Measurements from ENCODE around the gene MYO1B. TPM values are rescaled to one million over a fixed set of nuclear protein-coding genes. Genes with fewer than 3 reads are reported as not detected.

Gene MYO1B
- total RNA-seq, 1 experiment from 2014 or later, result 43.2 TPM

GRCh38 chr2:191434072-191434471 lies 188.9 kb downstream of the MYO1B start:
- no peaks in the 10 kb centered on the region for H3K27me3 ChIP-seq (ENCODE audit: insufficient read depth, low read length)
- H2AK5ac ChIP-seq (ENCODE audit: insufficient read length, low read length), result no peak overlapping the region
- H4K8ac ChIP-seq (replicated peaks; ENCODE audit: insufficient read length, low read depth, low read length), result no peak overlapping the region
- no peak overlapping the region for H3K56ac ChIP-seq (ENCODE audit: insufficient read length, low read depth, low read length)
- no peak overlapping the region for H2BK15ac ChIP-seq (ENCODE audit: low read depth, low read length)
- H4K5ac ChIP-seq (ENCODE audit: insufficient read length, low read depth, low read length), result no peak overlapping the region
- no peaks in the 10 kb centered on the region for H3K9me3 ChIP-seq (ENCODE audit: control insufficient read depth, low read depth, low read length)
- no peak overlapping the region for H3K27ac ChIP-seq (ENCODE audit: insufficient read length, low read depth, low read length)
- Mint-ChIP-seq H3K9me3 (no peaks in the 10 kb centered on the region), H3K4me3 (no peak overlapping the region), H3K27ac (no peak overlapping the region), H3K36me3 (ENCODE audit: insufficient read depth in 1 of 3, low read depth in 3 of 3) (no peaks in the 10 kb centered on the region; a peak in 1 of 7 replicates), H3K27me3 (ENCODE audit: low read depth) (no peaks in the 10 kb centered on the region), H3K4me1 (no peaks in the 10 kb centered on the region)
- no peak overlapping the region for H3K4me2 ChIP-seq (ENCODE audit: insufficient read depth, insufficient read length, low read length)
- H3K79me2 ChIP-seq (ENCODE audit: insufficient read depth, low read length), result no peaks in the 10 kb centered on the region
- no peak for DNase-seq
- H3T11ph ChIP-seq (ENCODE audit: low read length), result no peak overlapping the region
- no peaks in the 10 kb centered on the region for H3K4me1 ChIP-seq (ENCODE audit: insufficient read depth, low read length)
- no peak overlapping the region for H4K91ac ChIP-seq (ENCODE audit: insufficient read length, low read depth, low read length)
- H3K79me1 ChIP-seq (ENCODE audit: insufficient read depth, low read depth, low read length, poor library complexity, severe bottlenecking), result no peaks in the 10 kb centered on the region
- no peak overlapping the region for H3K18ac ChIP-seq (ENCODE audit: insufficient read length, low read depth, low read length)
- H2BK12ac ChIP-seq (ENCODE audit: insufficient read length, low read depth, low read length), result no peak overlapping the region
- no peak overlapping the region for H3K9ac ChIP-seq (ENCODE audit: extremely low read depth, insufficient read length, low read length)
- H4K20me1 ChIP-seq (ENCODE audit: control insufficient read depth, insufficient read depth, insufficient read length), result no peaks in the 10 kb centered on the region
- no peak overlapping the region for H2AFZ ChIP-seq (ENCODE audit: low read length)
- H3K23ac ChIP-seq (ENCODE audit: insufficient read length, low read depth, low read length), result no peak overlapping the region
- no peak overlapping the region for H2BK20ac ChIP-seq (ENCODE audit: low read depth, low read length, poor library complexity, severe bottlenecking)
- H2BK5ac ChIP-seq (ENCODE audit: insufficient read length, low read length), result no peak overlapping the region
- no CpG with 5 or more reads among the region's 3 CpGs for whole genome bisulfite sequencing (ENCODE audit: extremely low coverage, insufficient read length, low lambda C conversion rate)
- H3K23me2 ChIP-seq (ENCODE audit: insufficient read length, low read depth, low read length, poor library complexity, severe bottlenecking), result no peaks in the 10 kb centered on the region
- TF ChIP-seq CTCF (conservative IDR thresholded peaks at IDR 0.05), result no peak
- H3K4ac ChIP-seq (ENCODE audit: low read depth, low read length), result no peak overlapping the region
- H3K14ac ChIP-seq (ENCODE audit: insufficient read depth, low read length), result no peak overlapping the region
- H2BK120ac ChIP-seq (ENCODE audit: low read depth, low read length, poor library complexity, severe bottlenecking), result no peak overlapping the region

All from H9 (cell line).